SU-DHL-6 (cell line): Measurements from ENCODE around the gene RIPK3.

Source experiments
- CTCF ChIP-seq: fragments of 200-600 bp; sonication (generic); IDR thresholded peaks from one replicate; pipeline ENCODE4 v1.5.1; 2017; ENCODE audit warnings: antibody characterized with exemption, mild to moderate bottlenecking, low read length, moderate library complexity; ENCODE audit not compliant: insufficient read depth, poor library complexity, severe bottlenecking
- EZH2phosphoT487 ChIP-seq: fragments of 200-600 bp; sonication (generic), shearing (Covaris generic); conservative IDR thresholded peaks from 2 replicates; pipeline ENCODE4 v1.6.1; 2018; ENCODE audit warnings: mild to moderate bottlenecking, antibody characterized with exemption, low read length, moderate library complexity, mixed read lengths

- TF ChIP-seq CTCF = no peak
- no peak for TF ChIP-seq EZH2phosphoT487
Observed at GRCh38 chr14:24376448-24377070, 36.8 kb upstream of the RIPK3 start.
